HG02642 (cell line): Measurements from ENCODE around the gene CCDC186.
"Not testable (repeated sequence)": the region's sequence is repeated elsewhere in the genome, so short reads cannot be mapped to it uniquely, and the experiment has no call there.

ENCODE experiments used
- ATAC-seq: cut with Tn5 transposase; IDR thresholded peaks from one replicate; pipeline ENCODE4 v1.9.1; 2021; ENCODE audit warnings: mild to moderate bottlenecking; ENCODE audit not compliant: unreplicated experiment, poor library complexity

The CCDC186 gene

GRCh38 chr10:114175667-114176066 is 1.7 kb upstream of the CCDC186 start:
- ATAC-seq: no peak

- no peak for ATAC-seq
Measured at GRCh38 chr10:114174695-114175188, 739 bp upstream of the CCDC186 start.

GRCh38 chr10:114173603-114173920 is 441 bp downstream of the CCDC186 start:
- peak; percentile 2 for ATAC-seq

GRCh38 chr10:114172776-114173602 is 1.0 kb downstream of the CCDC186 start:
- no peak for ATAC-seq

GRCh38 chr10:114172216-114172615 is 1.8 kb downstream of the CCDC186 start:
- no peak for ATAC-seq

GRCh38 chr10:114168450-114169009 is 5.5 kb downstream of the CCDC186 start:
- no peak for ATAC-seq

GRCh38 chr10:114167985-114168384 is 6.0 kb downstream of the CCDC186 start:
- ATAC-seq: no peak

GRCh38 chr10:114166494-114166893 is 7.5 kb downstream of the CCDC186 start:
- no peak for ATAC-seq

- no peak for ATAC-seq
Measured at GRCh38 chr10:114166043-114166442, 8.0 kb downstream of the CCDC186 start.

GRCh38 chr10:114163062-114163461 is 10.9 kb downstream of the CCDC186 start:
- ATAC-seq: no peak

GRCh38 chr10:114157912-114158311 is 16.1 kb downstream of the CCDC186 start:
- no peak for ATAC-seq

- no peak for ATAC-seq
Measured at GRCh38 chr10:114151892-114152291, 22.1 kb downstream of the CCDC186 start.

- no peak for ATAC-seq
Measured at GRCh38 chr10:114151486-114151885, 22.5 kb downstream of the CCDC186 start.

GRCh38 chr10:114149476-114149875 is 24.5 kb downstream of the CCDC186 start:
- ATAC-seq: not testable (repeated sequence)

GRCh38 chr10:114143160-114143559 is 30.8 kb downstream of the CCDC186 start:
- no peak for ATAC-seq

GRCh38 chr10:114142018-114142417 is 32.0 kb downstream of the CCDC186 start:
- ATAC-seq: no peak

GRCh38 chr10:114140827-114141226 is 33.2 kb downstream of the CCDC186 start:
- ATAC-seq: not testable (repeated sequence)

GRCh38 chr10:114140036-114140435 is 34.0 kb downstream of the CCDC186 start:
- no peak for ATAC-seq

GRCh38 chr10:114138581-114138980 is 35.4 kb downstream of the CCDC186 start:
- no peak for ATAC-seq

GRCh38 chr10:114135476-114135875 is 38.5 kb downstream of the CCDC186 start:
- no peak for ATAC-seq

GRCh38 chr10:114131094-114131493 is 42.9 kb downstream of the CCDC186 start:
- no peak for ATAC-seq

GRCh38 chr10:114121031-114121430 is 53.0 kb downstream of the CCDC186 start:
- ATAC-seq: no peak
